Activated naive CD4-positive, alpha-beta T cell (primary cell): Measurements from ENCODE around the gene SRCIN1.
"Not testable (repeated sequence)": the region's sequence is repeated elsewhere in the genome, so short reads cannot be mapped to it uniquely, and the experiment has no call there.

ENCODE experiments used
- DNase-seq, 4 experiments: peaks; one replicate each; lab custom pipeline; 2025; lab: John Stamatoyannopoulos, UW

Gene SRCIN1

GRCh38 chr17:38605841-38606645, at the start of gene SRCIN1:
SRCIN1 (minus strand) TSS chr17:38605952; CDS start chr17:38605705, 247 bp downstream.
- peak in 2 of 4 experiments; percentile 27 to 36 for DNase-seq

- DNase-seq: no peak
Measured at GRCh38 chr17:38654411-38655398, 49.0 kb upstream of the SRCIN1 start.

GRCh38 chr17:38653679-38654078, 47.9 kb upstream of the SRCIN1 start:
- no peak for DNase-seq

GRCh38 chr17:38653230-38653629, 47.5 kb upstream of the SRCIN1 start:
- no peak for DNase-seq

- DNase-seq: not testable (repeated sequence)
Measured at GRCh38 chr17:38650653-38651173, 45.0 kb upstream of the SRCIN1 start.

- no peak for DNase-seq
Measured at GRCh38 chr17:38637951-38638350, 32.2 kb upstream of the SRCIN1 start.

GRCh38 chr17:38636054-38636453, 30.3 kb upstream of the SRCIN1 start:
- no peak for DNase-seq

GRCh38 chr17:38632334-38632733, 26.6 kb upstream of the SRCIN1 start:
- no peak for DNase-seq

- DNase-seq: no peak
Measured at GRCh38 chr17:38628441-38628840, 22.7 kb upstream of the SRCIN1 start.

GRCh38 chr17:38627957-38628356, 22.2 kb upstream of the SRCIN1 start:
- DNase-seq: no peak

- DNase-seq: not testable (repeated sequence)
Measured at GRCh38 chr17:38626606-38627226, 21.0 kb upstream of the SRCIN1 start.

GRCh38 chr17:38625482-38625881, 19.7 kb upstream of the SRCIN1 start:
- no peak for DNase-seq

- DNase-seq: not testable (repeated sequence)
Measured at GRCh38 chr17:38624782-38625355, 19.1 kb upstream of the SRCIN1 start.

- no peak for DNase-seq
Measured at GRCh38 chr17:38621538-38621937, 15.8 kb upstream of the SRCIN1 start.

- DNase-seq: no peak
Measured at GRCh38 chr17:38620551-38621277, 15.0 kb upstream of the SRCIN1 start.

GRCh38 chr17:38619937-38620550, 14.3 kb upstream of the SRCIN1 start:
- DNase-seq: no peak

GRCh38 chr17:38619451-38619795, 13.7 kb upstream of the SRCIN1 start:
- DNase-seq: no peak

- DNase-seq: no peak
Measured at GRCh38 chr17:38617967-38618760, 12.4 kb upstream of the SRCIN1 start.

- DNase-seq: no peak
Measured at GRCh38 chr17:38617074-38617860, 11.5 kb upstream of the SRCIN1 start.
